Activated CD4-positive, alpha-beta T cell treated with anti-CD3 and anti-CD28 coated beads, Interleukin-2, amount 50 U/mL, for 48 hours (primary cell): ENCODE data around the gene BAG1.
A peak's percentile ranks its signal among the peaks of the same experiment; 100 is the strongest.

Source experiments
- DNase-seq, 2 experiments: peaks; one replicate each; pipeline ENCODE4 v3.0.0-alpha.2; 2020

BAG1 gene

GRCh38 chr9:33239921-33240320 lies 24.6 kb downstream of the BAG1 start, which contains the start of gene SPINK4:
Gene SPINK4 (plus strand): TSS chr9:33240167. CDS start chr9:33240209, 42 bp downstream.
- no peak for DNase-seq

GRCh38 chr9:33236571-33236970 lies 27.9 kb downstream of the BAG1 start:
- DNase-seq: no peak

GRCh38 chr9:33234511-33235467 lies 29.7 kb downstream of the BAG1 start:
- no peak for DNase-seq

GRCh38 chr9:33233626-33234342 lies 30.7 kb downstream of the BAG1 start:
- no peak for DNase-seq

- no peak for DNase-seq
These were observed 31.7 kb downstream of the BAG1 start for GRCh38 chr9:33232815-33233214.

GRCh38 chr9:33231623-33231942 lies 32.9 kb downstream of the BAG1 start:
- no peak for DNase-seq

GRCh38 chr9:33230756-33231622 lies 33.5 kb downstream of the BAG1 start:
- DNase-seq: no peak

GRCh38 chr9:33229359-33230114 lies 35.0 kb downstream of the BAG1 start:
- no peak for DNase-seq

- no peak for DNase-seq
These were observed 35.9 kb downstream of the BAG1 start for GRCh38 chr9:33228606-33229005.

GRCh38 chr9:33227741-33228140 lies 36.8 kb downstream of the BAG1 start:
- DNase-seq: no peak

GRCh38 chr9:33227008-33227398 lies 37.5 kb downstream of the BAG1 start:
- no peak for DNase-seq

- peak; percentile 72 to 80 for DNase-seq
These were observed 39.0 kb downstream of the BAG1 start for GRCh38 chr9:33225319-33226147.

GRCh38 chr9:33223696-33224095 lies 40.8 kb downstream of the BAG1 start:
- DNase-seq: no peak

- no peak for DNase-seq
These were observed 42.5 kb downstream of the BAG1 start for GRCh38 chr9:33222031-33222430.

GRCh38 chr9:33221568-33221884 lies 43.0 kb downstream of the BAG1 start:
- no peak for DNase-seq

- no peak for DNase-seq
These were observed 43.6 kb downstream of the BAG1 start for GRCh38 chr9:33220681-33221567.

- DNase-seq: no peak
These were observed 52.7 kb downstream of the BAG1 start for GRCh38 chr9:33211695-33212393.

- no peak for DNase-seq
These were observed 54.3 kb downstream of the BAG1 start for GRCh38 chr9:33210006-33210715.

GRCh38 chr9:33209394-33209793 lies 55.1 kb downstream of the BAG1 start:
- DNase-seq: no peak
